Fibroblast of the aortic adventitia (primary cell): ENCODE data around the gene COL18A1. TPM values are rescaled to one million over a fixed set of nuclear protein-coding genes. Genes with fewer than 3 reads are reported as not detected.

Experiments
- DNase-seq: peaks from one replicate; pipeline ENCODE4 v3.0.0-alpha.2; 2010; ENCODE audit warnings: low read depth
- H3K4me3 ChIP-seq: 2 replicates; pipeline ENCODE4 v1.5.1; 2011; ENCODE audit warnings: low read depth, mild to moderate bottlenecking, control low read depth, low read length, moderate library complexity
- total RNA-seq: library from RNA; depleted of rRNA; stranded (reverse); fragments of >200 nt; gene quantifications from 2 replicates; pipeline ENCODE4 v1.2.3, GENCODE V29; 2012; ENCODE audit warnings: low replicate concordance
- TF ChIP-seq, protein P1 (sequence below): IDR thresholded peaks from 2 replicates; pipeline ENCODE4 v1.5.1; 2011; ENCODE audit warnings: mild to moderate bottlenecking, low read length, control low read depth, inconsistent platforms; ENCODE audit not compliant: insufficient read depth

COL18A1 gene
- total RNA-seq, 1 donor = 57.9 TPM

DNA sequence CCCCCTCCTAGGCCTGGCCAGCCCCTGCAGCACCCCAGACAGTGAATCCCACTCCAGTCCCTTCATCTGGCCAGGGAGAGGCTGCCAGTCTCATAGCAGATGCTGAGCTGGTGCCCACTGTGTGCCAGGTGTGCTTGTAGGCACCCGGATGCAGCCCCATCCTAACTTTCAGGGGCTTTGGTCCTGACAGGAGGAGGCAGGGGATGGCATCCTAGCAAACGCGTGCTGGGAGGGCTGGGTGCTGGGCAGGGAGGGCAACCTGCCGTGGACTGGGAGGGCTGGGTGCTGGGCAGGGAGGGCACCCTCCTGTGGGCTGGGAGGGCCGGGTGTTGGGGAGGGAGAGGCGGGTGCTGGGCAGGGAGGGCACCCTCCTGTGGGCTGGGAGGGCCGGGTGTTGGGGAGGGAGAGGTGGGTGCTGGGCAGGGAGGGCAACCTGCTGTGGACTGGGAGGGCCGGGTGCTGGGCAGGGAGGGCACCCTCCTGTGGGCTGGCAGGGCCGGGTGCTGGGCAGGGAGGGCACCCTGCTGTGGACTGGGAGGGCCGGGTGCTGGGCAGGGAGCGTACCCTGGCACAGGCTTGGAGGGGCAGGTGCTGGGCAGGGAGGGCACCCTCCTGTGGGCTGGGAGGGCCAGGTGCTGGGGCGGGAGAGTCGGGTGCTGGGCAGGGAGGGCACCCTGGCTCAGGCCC is 102.0 kb downstream of the COL18A1 start:
- DNase-seq = no peak
- TF ChIP-seq, protein P1, sequence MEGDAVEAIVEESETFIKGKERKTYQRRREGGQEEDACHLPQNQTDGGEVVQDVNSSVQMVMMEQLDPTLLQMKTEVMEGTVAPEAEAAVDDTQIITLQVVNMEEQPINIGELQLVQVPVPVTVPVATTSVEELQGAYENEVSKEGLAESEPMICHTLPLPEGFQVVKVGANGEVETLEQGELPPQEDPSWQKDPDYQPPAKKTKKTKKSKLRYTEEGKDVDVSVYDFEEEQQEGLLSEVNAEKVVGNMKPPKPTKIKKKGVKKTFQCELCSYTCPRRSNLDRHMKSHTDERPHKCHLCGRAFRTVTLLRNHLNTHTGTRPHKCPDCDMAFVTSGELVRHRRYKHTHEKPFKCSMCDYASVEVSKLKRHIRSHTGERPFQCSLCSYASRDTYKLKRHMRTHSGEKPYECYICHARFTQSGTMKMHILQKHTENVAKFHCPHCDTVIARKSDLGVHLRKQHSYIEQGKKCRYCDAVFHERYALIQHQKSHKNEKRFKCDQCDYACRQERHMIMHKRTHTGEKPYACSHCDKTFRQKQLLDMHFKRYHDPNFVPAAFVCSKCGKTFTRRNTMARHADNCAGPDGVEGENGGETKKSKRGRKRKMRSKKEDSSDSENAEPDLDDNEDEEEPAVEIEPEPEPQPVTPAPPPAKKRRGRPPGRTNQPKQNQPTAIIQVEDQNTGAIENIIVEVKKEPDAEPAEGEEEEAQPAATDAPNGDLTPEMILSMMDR = no peak
- H3K4me3 ChIP-seq = no peak overlapping the region

DNA sequence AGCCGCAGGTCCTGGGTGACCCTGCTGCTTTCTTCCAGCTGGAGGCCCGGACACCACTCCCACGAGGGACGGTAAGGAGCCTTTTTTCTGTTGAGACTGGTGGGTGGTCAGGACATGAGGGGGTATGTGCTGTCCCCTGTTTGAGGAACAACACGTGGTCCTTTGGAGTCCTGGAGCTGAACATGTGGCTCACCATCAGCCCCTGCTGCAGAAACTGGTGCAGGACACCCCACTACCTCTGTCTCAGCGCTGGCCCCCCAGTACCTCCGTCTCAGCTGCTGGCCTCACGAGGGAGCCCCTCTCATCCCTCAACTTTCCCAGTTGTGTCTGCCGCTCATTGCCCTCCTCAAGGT is 102.5 kb downstream of the COL18A1 start:
- H3K4me3 ChIP-seq = no peak overlapping the region
- TF ChIP-seq, protein P1 = no peak
- no peak for DNase-seq

DNA sequence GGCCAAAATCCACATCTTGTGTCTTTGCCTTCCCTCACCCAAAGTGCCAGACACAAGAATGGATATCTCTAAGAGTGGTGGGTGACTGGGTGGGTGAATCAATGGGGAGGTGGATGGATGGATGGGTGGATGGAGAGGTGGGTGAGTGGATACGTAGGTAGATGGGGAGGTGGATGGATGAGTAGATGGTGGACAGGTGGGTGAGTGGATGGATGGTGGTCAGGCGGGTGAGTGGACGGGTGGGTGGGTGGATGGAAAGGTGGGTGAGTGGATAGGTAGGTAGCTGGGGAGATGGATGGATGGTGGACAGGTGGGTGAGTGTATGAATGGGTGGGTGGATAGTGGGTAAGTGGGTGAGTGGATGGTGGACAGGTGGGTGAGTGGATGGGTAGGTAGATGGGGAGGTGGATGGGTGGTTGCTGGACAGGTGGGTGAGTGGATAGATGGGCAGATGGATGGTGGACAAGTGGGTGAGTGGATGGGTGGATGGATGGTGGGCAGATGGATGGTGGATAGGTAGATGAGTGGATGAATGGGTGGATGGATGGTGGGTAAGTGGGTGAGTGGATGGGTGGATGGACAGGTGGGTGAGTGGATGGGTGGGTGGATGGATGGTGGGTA is 103.0 kb downstream of the COL18A1 start:
- TF ChIP-seq, protein P1 = no peak
- H3K4me3 ChIP-seq = no peak overlapping the region
- no peak for DNase-seq

DNA sequence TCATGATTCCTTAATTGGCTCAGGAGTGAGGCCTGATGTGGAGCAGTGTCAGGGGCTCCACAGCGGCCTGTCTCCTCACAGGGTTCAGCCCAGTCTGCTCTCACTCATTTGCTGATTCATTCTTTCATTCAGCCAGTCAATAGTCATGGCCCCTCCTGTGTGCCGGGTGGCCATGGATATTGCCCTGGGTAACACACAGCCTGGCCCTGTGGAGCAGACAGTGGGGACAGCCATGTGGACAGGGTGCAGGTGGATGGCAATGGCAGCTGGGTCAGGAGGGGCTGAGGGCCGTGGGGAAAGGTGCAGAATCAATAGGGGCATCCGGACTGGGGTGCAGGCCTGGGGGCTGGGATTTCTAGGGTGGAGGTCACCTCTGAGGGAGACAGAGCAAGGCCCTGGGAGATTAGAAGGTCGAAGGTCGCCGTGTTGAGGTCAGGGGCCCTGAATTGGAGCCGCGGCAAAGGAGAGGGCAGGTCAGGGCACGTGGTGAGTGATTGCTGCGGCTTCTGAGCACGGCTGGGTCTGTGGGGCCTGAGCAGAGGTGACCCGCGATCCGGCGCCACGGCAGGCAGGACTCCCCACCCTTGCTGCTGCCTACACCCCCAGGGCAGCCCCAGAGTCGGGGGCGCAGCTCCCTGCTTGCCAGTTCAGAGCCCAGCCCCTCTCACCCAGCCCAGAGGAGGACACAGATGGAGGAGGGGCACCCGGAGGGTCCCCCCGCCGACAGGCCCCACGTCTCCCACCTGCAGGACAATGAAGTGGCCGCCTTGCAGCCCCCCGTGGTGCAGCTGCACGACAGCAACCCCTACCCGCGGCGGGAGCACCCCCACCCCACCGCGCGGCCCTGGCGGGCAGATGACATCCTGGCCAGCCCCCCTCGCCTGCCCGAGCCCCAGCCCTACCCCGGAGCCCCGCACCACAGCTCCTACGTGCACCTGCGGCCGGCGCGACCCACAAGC is 103.9 kb downstream of the COL18A1 start:
- H3K4me3 ChIP-seq = no peak overlapping the region
- DNase-seq = no peak
- TF ChIP-seq, protein P1 = no peak

DNA sequence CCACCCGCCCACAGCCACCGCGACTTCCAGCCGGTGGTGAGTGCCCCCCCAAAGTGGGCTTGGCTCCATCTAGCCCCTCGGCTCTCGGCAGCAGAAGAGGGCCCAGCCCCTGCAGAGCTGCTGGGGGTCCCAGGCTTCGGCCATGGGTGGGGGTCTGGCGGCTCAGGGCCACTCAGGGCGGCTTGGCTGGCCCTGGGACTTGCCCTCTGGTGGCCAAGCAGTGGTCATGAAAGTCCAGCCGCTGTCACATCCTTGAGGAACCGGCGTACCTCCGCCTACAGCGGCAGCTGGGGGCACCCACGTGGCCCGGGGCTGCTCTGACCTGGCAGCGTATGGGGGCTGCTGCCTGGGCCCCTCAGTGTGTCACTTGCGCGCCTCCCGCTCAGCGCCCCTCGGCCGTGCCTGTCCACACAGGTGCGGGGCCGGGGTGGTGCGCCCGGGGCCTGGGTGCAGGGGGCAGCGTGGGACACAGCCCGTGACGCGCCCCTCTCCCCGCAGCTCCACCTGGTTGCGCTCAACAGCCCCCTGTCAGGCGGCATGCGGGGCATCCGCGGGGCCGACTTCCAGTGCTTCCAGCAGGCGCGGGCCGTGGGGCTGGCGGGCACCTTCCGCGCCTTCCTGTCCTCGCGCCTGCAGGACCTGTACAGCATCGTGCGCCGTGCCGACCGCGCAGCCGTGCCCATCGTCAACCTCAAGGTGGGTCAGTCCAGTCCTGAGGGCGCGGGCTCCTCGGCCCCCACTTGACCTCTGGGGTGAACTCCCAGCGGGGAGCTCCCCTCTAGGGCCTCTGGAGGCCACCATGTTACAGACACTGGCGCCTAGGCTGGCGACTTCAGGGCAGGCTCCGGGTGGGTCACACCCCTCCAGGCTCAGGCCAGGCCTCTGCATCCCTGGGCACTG is 104.9 kb downstream of the COL18A1 start:
- TF ChIP-seq, protein P1 = no peak

DNA sequence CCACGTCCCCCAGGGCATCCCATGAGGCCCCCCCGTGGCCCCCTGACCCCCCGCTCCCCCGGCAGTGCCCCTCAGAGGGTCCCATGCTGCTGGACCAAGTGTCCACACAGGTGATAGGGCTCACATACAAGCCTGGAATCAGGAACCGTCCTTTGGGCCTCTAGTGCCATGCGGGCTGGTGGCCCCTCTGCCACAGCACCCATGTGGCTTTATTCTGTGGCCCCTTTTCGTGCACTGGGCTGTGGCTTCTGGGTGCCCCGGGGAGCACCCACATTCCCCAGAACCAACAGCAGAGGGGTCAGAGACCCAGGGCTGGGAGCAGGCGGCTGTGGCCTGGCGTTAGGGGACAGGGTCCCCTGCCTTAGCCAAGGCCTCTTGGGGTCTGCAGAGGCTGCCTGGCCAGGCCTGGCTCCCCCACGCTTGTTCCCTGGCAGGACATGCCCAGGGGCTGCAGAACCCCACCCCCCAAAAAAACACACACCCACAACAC is 105.5 kb downstream of the COL18A1 start:
- TF ChIP-seq, protein P1 = no peak
- no peak overlapping the region for H3K4me3 ChIP-seq

More for the DNA sequence above, 104.9 kb downstream of the COL18A1 start:
- DNase-seq = no peak
- H3K4me3 ChIP-seq = no peak overlapping the region

More for the DNA sequence above, 105.5 kb downstream of the COL18A1 start:
- no peak for DNase-seq
